HepG2 (cell line): Measurements from ENCODE around the gene CIAO2B. TPM values are rescaled to one million over a fixed set of nuclear protein-coding genes. Genes with fewer than 3 reads are reported as not detected.

Experiments
- ATAC-seq: fragments of 200-7000 bp; cut with Tn5 transposase; 3 replicates; pipeline ENCODE4 v1.9.1; 2020; ENCODE audit warnings: mild to moderate bottlenecking, moderate library complexity
- Bru-seq: library from RNA; stranded (reverse); fragments of 400-500 nt; gene quantifications from one replicate; lab custom pipeline; 2021; lab: Mats Ljungman, UMichigan
- BruChase-seq, 2 experiments: library from RNA; stranded (reverse); fragments of 400-500 nt; gene quantifications; one replicate each; lab custom pipeline; 2021; lab: Mats Ljungman, UMichigan
- BruUV-seq: library from RNA; stranded (reverse); fragments of 400-500 nt; replicated peaks from 2 replicates; lab custom pipeline; 2021; lab: Mats Ljungman, UMichigan
- CTCF ChIA-PET: fragments of 300-600 bp; formaldehyde crosslinking; extraction: SDS; loops from one replicate; lab custom pipeline; 2021; ENCODE audit warnings: low total read pairs, inconsistent platforms, low intra/inter-chr PET ratio; lab: Yijun Ruan, JAX
- POLR2A ChIA-PET: fragments of 350-600 bp; sonication (Branson Sonifier 250); formaldehyde crosslinking; loops from one replicate; lab custom pipeline; 2020; ENCODE audit warnings: antibody characterized with exemption, inconsistent platforms; lab: Yijun Ruan, JAX
- DNase-seq: peaks from one replicate; pipeline ENCODE4 v3.0.0-alpha.2; 2015; ENCODE audit warnings: low spot score
- FAIRE-seq: peaks from 3 replicates; lab custom pipeline; 2011; peaks lifted over from hg19 to GRCh38; lab: Jason Lieb, UNC
- H2AFZ ChIP-seq: one replicate; pipeline ENCODE4 v1.6.1; 2011; ENCODE audit warnings: low read length, inconsistent platforms
- H3K27ac ChIP-seq: fragments of 300-600 bp; 3 replicates; pipeline ENCODE4 v1.8.0; 2011; ENCODE audit warnings: mixed run types, mild to moderate bottlenecking, mixed read lengths, low read length, inconsistent platforms; ENCODE audit not compliant: insufficient read depth; ENCODE audit errors: extremely low read length
- H3K27me3 ChIP-seq, 2 experiments: fragments of 200-600 bp in 1 of 2; 2 replicates in 1 of 2; 3 replicates in 1 of 2; pipeline versions ENCODE4 v1.6.0 to v1.8.0; 2011; ENCODE audit warnings: low read length in 2 of 2, mild to moderate bottlenecking in 2 of 2, moderate library complexity in 2 of 2, inconsistent platforms in 1 of 2; ENCODE audit not compliant: insufficient read depth in 2 of 2, control insufficient read depth in 1 of 2
- H3K36me3 ChIP-seq, 2 experiments: fragments of 200-600 bp in 1 of 2; replicated peaks in 1 of 2; 2 replicates in 1 of 2; 3 replicates in 1 of 2; pipeline versions ENCODE4 v1.5.1 to v1.8.0; 2011; ENCODE audit warnings: low read length in 2 of 2, inconsistent platforms in 1 of 2; ENCODE audit not compliant: insufficient read depth in 2 of 2, control insufficient read depth in 1 of 2
- H3K4me1 ChIP-seq: 2 replicates; pipeline ENCODE4 v1.5.1; 2012; ENCODE audit warnings: low read length, inconsistent platforms; ENCODE audit not compliant: insufficient read depth
- H3K4me2 ChIP-seq: 2 replicates; pipeline ENCODE4 v1.6.0; 2011; ENCODE audit warnings: low read depth, low read length, inconsistent platforms
- H3K4me3 ChIP-seq, 3 experiments: fragments of 200-600 bp in 1 of 3; sonication (generic), shearing (Covaris generic) in 1 of 3; replicated peaks in 1 of 3; 2 replicates each; pipeline ENCODE4 v1.5.1; 2011 to 2016; ENCODE audit warnings: low read length in 3 of 3, inconsistent platforms in 2 of 3, low read depth in 2 of 3, mild to moderate bottlenecking in 2 of 3, control low read depth in 1 of 3, mixed read lengths in 1 of 3; ENCODE audit not compliant: insufficient read depth in 1 of 3
- H3K79me2 ChIP-seq: one replicate; pipeline ENCODE4 v1.6.1; 2011; ENCODE audit warnings: low read length, inconsistent platforms; ENCODE audit not compliant: insufficient read depth
- H3K9ac ChIP-seq: 2 replicates; pipeline ENCODE4 v1.6.0; 2011; ENCODE audit warnings: mild to moderate bottlenecking, low read depth, low read length, inconsistent platforms; ENCODE audit not compliant: insufficient read depth
- H3K9me3 ChIP-seq: 2 replicates; pipeline ENCODE4 v1.5.1; 2012; ENCODE audit warnings: mild to moderate bottlenecking, low read length
- H4K20me1 ChIP-seq: 2 replicates; pipeline ENCODE4 v1.6.0; 2011; ENCODE audit warnings: inconsistent platforms, mild to moderate bottlenecking, low read length, moderate library complexity; ENCODE audit not compliant: insufficient read depth
- ARNTL ChIP-seq: sonication (generic); formaldehyde crosslinking; IDR thresholded peaks from 2 replicates; pipeline ENCODE4 v1.4.0; 2020; ENCODE audit warnings: mild to moderate bottlenecking, missing genetic modification reagents
- BORCS8-MEF2B ChIP-seq: sonication (generic); formaldehyde crosslinking; IDR thresholded peaks from 2 replicates; pipeline ENCODE4 v1.8.0; 2022; ENCODE audit warnings: mild to moderate bottlenecking, missing genetic modification reagents
- KMT2B ChIP-seq: IDR thresholded peaks from 2 replicates; pipeline ENCODE4 v1.6.1; 2016; ENCODE audit warnings: missing genetic modification reagents, missing compliant biosample characterization
- MEIS2 ChIP-seq: sonication (generic); formaldehyde crosslinking; IDR thresholded peaks from 2 replicates; pipeline ENCODE4 v1.9.0; 2021; ENCODE audit warnings: mild to moderate bottlenecking, missing genetic modification reagents
- SNAPC4 ChIP-seq: sonication (generic); formaldehyde crosslinking; IDR thresholded peaks from 2 replicates; pipeline ENCODE4 v1.4.0; 2020; ENCODE audit warnings: mild to moderate bottlenecking, missing genetic modification reagents
- ZMYM2 ChIP-seq: sonication (generic); formaldehyde crosslinking; IDR thresholded peaks from 2 replicates; pipeline ENCODE4 v1.8.0; 2022; ENCODE audit warnings: mild to moderate bottlenecking, missing genetic modification reagents
- ZNF441 ChIP-seq: sonication (generic); formaldehyde crosslinking; IDR thresholded peaks from 2 replicates; pipeline ENCODE4 v1.7.0; 2021; ENCODE audit warnings: missing genetic modification reagents, borderline replicate concordance
- ZNF558 ChIP-seq: sonication (generic); formaldehyde crosslinking; IDR thresholded peaks from 2 replicates; pipeline ENCODE4 v1.9.0; 2022; ENCODE audit warnings: mild to moderate bottlenecking, missing genetic modification reagents, borderline replicate concordance
- WGBS: methylation state at CpG from one replicate; pipeline ENCODE4 v1.1.6; 2017; ENCODE audit warnings: low lambda C conversion rate; 5-methylcytosine and 5-hydroxymethylcytosine counted together
- in situ Hi-C: cut with HindIII; loops from 2 replicates; pipeline ENCODE4 v1.10.0; 2017; ENCODE audit warnings: low pct_unique_long_range_greater_than_20kb; ENCODE audit not compliant: extremely low pct_ligation_motif_present
- intact Hi-C: fragments of 100-400 bp; cut with micrococcal nuclease; formaldehyde crosslinking; loops from one replicate; pipeline ENCODE4 v1.10.0; 2022; ENCODE audit not compliant: unreplicated experiment
- long read RNA-seq, 2 experiments: library from RNA in 1 of 2; library from polyadenylated mRNA in 1 of 2; stranded (forward) in 1 of 2; unstranded in 1 of 2; transcript quantifications; one replicate each; pipeline ENCODE4 v2.0.0, GENCODE V29; 2019 to 2022
- polyA minus RNA-seq, 3 experiments: library from RNA; depleted of rRNA, polyadenylated mRNA; stranded (reverse); fragments of >200 nt; gene quantifications; 2 replicates each; pipeline ENCODE4 v1.2.3, GENCODE V29; 2011; ENCODE audit warnings: low replicate concordance in 1 of 3
- polyA plus RNA-seq, 8 experiments: library from polyadenylated mRNA; depleted of rRNA in 3 of 8; stranded (reverse) in 7 of 8; unstranded in 1 of 8; fragments of >200 nt; fragmentation: Illumina TruSeq in 4 of 8; extraction: Trizol in 4 of 8; gene quantifications; 2 replicates each; pipeline versions ENCODE4 v1.2.1 to v1.2.3, GENCODE V29; 2011 to 2016; ENCODE audit warnings: low read depth in 4 of 8, missing spikeins in 1 of 8, mixed read lengths in 1 of 8; ENCODE audit not compliant: insufficient read depth in 1 of 8
- total RNA-seq, 5 experiments: library from RNA; depleted of rRNA; stranded (reverse); fragments of >200 nt; fragmentation: Illumina TruSeq; extraction: Trizol; gene quantifications; 2 replicates each; pipeline ENCODE4 v1.2.3, GENCODE V29; 2016; ENCODE audit warnings: low read depth in 1 of 5

CIAO2B gene
- total RNA-seq (2016; rRNA removed; fragmentation: Illumina TruSeq; extraction: Trizol) (157 and 174 TPM in 2 replicates), polyA plus RNA-seq (2011; rRNA removed) (293 and 323 TPM in 2 replicates), polyA minus RNA-seq (2011; rRNA and poly(A)+ RNA removed; ENCODE audit: low replicate concordance) (172 and 255 TPM in 2 replicates), Bru-seq, nascent RNA (percentile 81 among the genes with signal in this experiment), BruChase-seq, experiment 1, labeled RNA remaining after a 6-hour chase (percentile 93 among the genes with signal in this experiment), BruChase-seq, experiment 2, labeled RNA remaining after a 2-hour chase (percentile 85 among the genes with signal in this experiment)
- total RNA-seq (2016; cell fraction: cytosol; rRNA removed; fragmentation: Illumina TruSeq; extraction: Trizol; ENCODE audit: low read depth) = 112 and 125 TPM in 2 replicates
- 157 and 172 TPM in 2 replicates for total RNA-seq (2016; cell fraction: insoluble cytoplasmic fraction; rRNA removed; fragmentation: Illumina TruSeq; extraction: Trizol)
- total RNA-seq (2016; cell fraction: membrane; rRNA removed; fragmentation: Illumina TruSeq; extraction: Trizol) = 121 and 136 TPM in 2 replicates
- total RNA-seq (2016; cell fraction: nucleus; rRNA removed; fragmentation: Illumina TruSeq; extraction: Trizol) = 52.6 and 58.0 TPM in 2 replicates
- polyA plus RNA-seq (2011; cell fraction: cytosol; rRNA removed) = 297 and 385 TPM in 2 replicates
- 155 and 174 TPM in 2 replicates for polyA plus RNA-seq (2011; cell fraction: nucleus; rRNA removed)
- 123 and 148 TPM in 2 replicates for polyA plus RNA-seq (2012)
- polyA plus RNA-seq (2016; cell fraction: cytosol; fragmentation: Illumina TruSeq; extraction: Trizol; ENCODE audit: low read depth) = 115 and 148 TPM in 2 replicates
- 172 and 184 TPM in 2 replicates for polyA plus RNA-seq (2016; cell fraction: insoluble cytoplasmic fraction; fragmentation: Illumina TruSeq; extraction: Trizol; ENCODE audit: low read depth)
- polyA plus RNA-seq (2016; cell fraction: membrane; fragmentation: Illumina TruSeq; extraction: Trizol; ENCODE audit: low read depth) = 126 and 141 TPM in 2 replicates
- polyA plus RNA-seq (2016; cell fraction: nucleus; fragmentation: Illumina TruSeq; extraction: Trizol; ENCODE audit: insufficient read depth, low read depth) = 111 and 112 TPM in 2 replicates
- 61.5 and 83.0 TPM in 2 replicates for polyA minus RNA-seq (2011; cell fraction: cytosol; rRNA and poly(A)+ RNA removed)
- polyA minus RNA-seq (2011; cell fraction: nucleus; rRNA and poly(A)+ RNA removed) = 19.1 and 27.6 TPM in 2 replicates
- long read RNA-seq, experiment 1, transcript CIAO2B-203 (4 exons, 718 nt) = minor isoform, 20 of 207 reads
- long read RNA-seq, experiment 1, transcript CIAO2B-201 (5 exons, 676 nt) = major isoform, 182 of 207 reads
- long read RNA-seq, experiment 1, partial matches to known transcripts = 0 of 207 reads
- long read RNA-seq, experiment 1, other reads (novel, unspliced or antisense) = 4 of 207 reads
- long read RNA-seq, experiment 2, transcript CIAO2B-203 (4 exons, 718 nt) = minor isoform, 24 of 225 reads
- long read RNA-seq, experiment 2, transcript CIAO2B-201 (5 exons, 676 nt) = major isoform, 186 of 225 reads
- long read RNA-seq, experiment 2, partial matches to known transcripts = 7 of 225 reads
- long read RNA-seq, experiment 2, other reads (novel, unspliced or antisense) = 8 of 225 reads

- no TSS peak for BruUV-seq
- CTCF ChIA-PET = no interaction called here
- WGBS = 0% methylated on average over 24 of the region's 76 CpGs
- no peaks in the 10 kb centered on the region; the same call in 1 of the 2 replicates for H4K20me1 ChIP-seq
- H3K27ac ChIP-seq = peak within 1 kb of the TSS; percentile 81
- FAIRE-seq = peak; percentile 76
- peak within 1 kb of the TSS; percentile 89 for H3K4me2 ChIP-seq
- intact Hi-C loops = loop anchor here (1.0 kb wide), 1 partner anchor 177 kb away; no protein-coding TSS in a partner anchor
- peak; percentile 77 for DNase-seq
- ATAC-seq = peak; percentile 69
- POLR2A ChIA-PET = interaction anchor here (0.7 to 2.4 kb wide), 11 partner anchors 8 to 133 kb away, joined by 3 to 20 read pairs (median 3); partner anchors contain the start of genes CDH16 and PDP2
- peaks cover 6 to 18% of the 10 kb centered on the region in 2 experiments; a peak in 4 of 5 replicates for H3K36me3 ChIP-seq
- H3K4me3 ChIP-seq = peak within 1 kb of the TSS; percentile 81 to 89 (median 88)
- no peak within 1 kb of the TSS for H2AFZ ChIP-seq
- in situ Hi-C loops = no loop called here
- H3K27me3 ChIP-seq = no peaks in the 10 kb centered on the region; a peak in 1 of 5 replicates
- H3K9me3 ChIP-seq = no peaks in the 10 kb centered on the region
- H3K9ac ChIP-seq = peak within 1 kb of the TSS; percentile 90
- H3K4me1 ChIP-seq = peaks cover 65% of the 10 kb centered on the region
- peaks cover 33% of the 10 kb centered on the region for H3K79me2 ChIP-seq
- TF ChIP-seq ZMYM2 (CRISPR knock-in tag) = peak; percentile 84
- peak; percentile 86 for TF ChIP-seq SNAPC4 (CRISPR knock-in tag)
- TF ChIP-seq ZNF558 (CRISPR knock-in tag) = peak; percentile 88
- 0 out of 2 replicates have a peak, but pooled peaks have one; percentile 60 for TF ChIP-seq ZNF441 (CRISPR knock-in tag)
- TF ChIP-seq BORCS8-MEF2B (CRISPR knock-in tag) = peak; percentile 94
- peak; percentile 97 for TF ChIP-seq KMT2B (CRISPR knock-in tag)
- peak; percentile 90; the same call in 1 of the 2 replicates for TF ChIP-seq MEIS2
- 0 out of 2 replicates have a peak, but pooled peaks have one; percentile 19 for TF ChIP-seq ARNTL (CRISPR knock-in tag)
Observed at GRCh38 chr16:66934138-66934838, at the start of gene CIAO2B. TSS of gene CIAO2B (minus strand) at chr16:66934402. CDS start at chr16:66934364, 38 bp downstream.
